GM21367 (cell line): Measurements from ENCODE around the gene MYBPC2.

Experiments
- ATAC-seq: cut with Tn5 transposase; IDR thresholded peaks from one replicate; pipeline ENCODE4 v1.9.1; 2021; ENCODE audit not compliant: unreplicated experiment

MYBPC2 gene

GRCh38 chr19:50478901-50479715 lies 46.4 kb downstream of the MYBPC2 start:
- ATAC-seq: no peak

- ATAC-seq: no peak
Measured at GRCh38 chr19:50479761-50480251, 47.1 kb downstream of the MYBPC2 start.

GRCh38 chr19:50480281-50481111 lies 47.8 kb downstream of the MYBPC2 start:
- no peak for ATAC-seq

GRCh38 chr19:50481351-50482149 lies 48.9 kb downstream of the MYBPC2 start:
- ATAC-seq: no peak

GRCh38 chr19:50482271-50482855 lies 49.7 kb downstream of the MYBPC2 start:
- no peak for ATAC-seq

GRCh38 chr19:50482916-50483315 lies 50.2 kb downstream of the MYBPC2 start:
- ATAC-seq: no peak

- ATAC-seq: no peak
Measured at GRCh38 chr19:50485284-50485955, 52.7 kb downstream of the MYBPC2 start.

GRCh38 chr19:50486823-50487515 lies 54.3 kb downstream of the MYBPC2 start:
- ATAC-seq: no peak

- ATAC-seq: no peak
Measured at GRCh38 chr19:50488389-50489194, 55.9 kb downstream of the MYBPC2 start.

- ATAC-seq: no peak
Measured at GRCh38 chr19:50489461-50490011, 56.8 kb downstream of the MYBPC2 start.

GRCh38 chr19:50490411-50490811 lies 57.7 kb downstream of the MYBPC2 start:
- ATAC-seq: no peak

GRCh38 chr19:50490991-50491472 lies 58.3 kb downstream of the MYBPC2 start:
- no peak for ATAC-seq

- ATAC-seq: no peak
Measured at GRCh38 chr19:50492303-50493052, 59.8 kb downstream of the MYBPC2 start.

- no peak for ATAC-seq
Measured at GRCh38 chr19:50493171-50493570, 60.5 kb downstream of the MYBPC2 start.

GRCh38 chr19:50494186-50495019 lies 61.7 kb downstream of the MYBPC2 start:
- ATAC-seq: no peak

- no peak for ATAC-seq
Measured at GRCh38 chr19:50495020-50495531, 62.4 kb downstream of the MYBPC2 start.
